ENCODE measurements around the gene L1CAM.

The L1CAM gene

DNA sequence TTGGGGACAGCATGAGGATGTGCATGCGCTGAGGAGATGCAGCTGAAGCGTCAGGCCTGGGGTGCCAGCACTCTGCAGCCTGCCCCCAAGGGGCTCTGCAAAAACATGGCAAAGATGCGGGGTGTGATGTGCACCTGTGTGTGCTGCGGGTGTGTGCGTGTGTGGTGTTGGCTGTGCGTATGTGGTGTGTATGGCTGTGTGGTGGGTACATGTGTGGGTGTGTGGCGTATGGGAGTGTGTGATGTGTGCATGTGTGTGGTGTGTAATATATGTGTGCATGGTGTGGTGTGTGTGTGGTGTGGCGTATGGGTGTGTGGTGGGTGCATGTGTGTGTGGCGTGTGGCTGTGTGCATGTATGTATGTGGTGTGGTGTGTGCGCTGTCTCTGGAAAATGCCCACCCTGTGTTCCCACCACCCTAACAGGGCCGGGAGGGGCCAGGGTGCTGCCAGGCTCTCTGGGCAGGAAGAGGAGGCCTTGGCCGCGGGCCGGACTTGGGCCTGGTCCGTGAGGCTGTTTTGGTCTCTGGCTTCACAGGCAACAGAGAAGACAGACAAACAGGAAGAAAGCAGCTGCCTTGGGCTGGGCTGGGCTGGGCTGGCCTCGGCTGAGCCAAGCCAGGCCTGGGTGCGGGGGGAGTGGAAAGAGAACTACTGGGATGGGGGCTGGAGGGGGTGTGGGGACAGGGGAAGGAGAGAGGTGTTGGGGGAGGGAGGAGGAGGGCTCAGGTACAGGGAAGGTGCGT is 17.4 kb upstream of the L1CAM start:
- Mint-ChIP-seq H3K27ac (peak overlapping the region; percentile 32), H3K4me3 (peak overlapping the region; percentile 42 to 75), H3K9me3 (no peaks in the 10 kb centered on the region), H3K4me1 (peaks cover 38 to 57% of the 10 kb centered on the region in 2 donors), H3K36me3 (peaks cover 0 to 7% of the 10 kb centered on the region in 2 donors), H3K27me3 (no peaks in the 10 kb centered on the region)
- peak; percentile 9 to 18 for ATAC-seq (replicated peaks)
- DNase-seq = no peak

DNA sequence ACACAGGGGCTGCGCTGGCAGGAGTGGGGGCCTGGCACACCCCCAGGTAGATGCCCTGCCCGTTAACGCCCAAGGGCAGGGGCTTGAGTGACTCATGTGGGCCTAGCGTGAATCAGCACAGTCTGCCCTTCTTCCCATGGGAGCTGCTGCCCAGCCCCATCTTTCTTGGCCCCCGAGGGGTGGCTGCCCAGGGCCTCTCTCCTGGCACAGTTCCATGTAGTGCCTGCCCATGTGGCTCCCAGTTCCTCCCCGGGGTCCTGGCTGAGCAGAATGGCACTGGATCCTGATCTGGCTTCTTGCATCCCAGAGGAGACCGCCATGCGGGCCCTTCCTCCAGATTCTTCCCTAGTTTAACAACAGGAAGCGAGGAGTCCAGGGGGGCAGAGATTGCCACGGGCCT is 16.4 kb upstream of the L1CAM start:
- ATAC-seq (replicated peaks) = no peak
- no peaks in the 10 kb centered on the region for H3K27me3 Mint-ChIP-seq
- no peak for DNase-seq
- H3K9me3 Mint-ChIP-seq = no peaks in the 10 kb centered on the region
- no peak overlapping the region for H3K4me3 Mint-ChIP-seq
- peaks cover 0 to 5% of the 10 kb centered on the region in 2 donors for H3K36me3 Mint-ChIP-seq
- H3K4me1 Mint-ChIP-seq = peaks cover 35 to 57% of the 10 kb centered on the region in 2 donors
- no peak overlapping the region for H3K27ac Mint-ChIP-seq

DNA sequence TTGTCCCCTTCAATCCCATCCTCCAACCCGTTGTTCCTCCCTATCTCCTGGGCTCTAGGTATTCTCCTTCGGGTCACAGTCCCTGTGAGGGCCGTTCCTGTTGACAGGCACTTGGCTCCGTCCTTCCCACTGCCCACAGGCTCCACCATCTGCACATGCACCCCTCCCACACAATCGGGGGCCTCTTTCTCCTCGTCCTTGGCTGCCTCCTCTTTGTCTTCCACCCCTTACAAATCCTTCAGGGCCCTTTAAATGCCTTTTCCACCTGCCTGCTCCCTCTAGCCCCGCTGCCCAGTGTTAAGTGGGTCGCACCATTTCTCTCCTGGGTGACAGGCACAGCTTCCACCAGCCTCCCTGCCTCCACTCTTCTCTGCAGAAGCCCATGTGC is 15.8 kb upstream of the L1CAM start:
- Mint-ChIP-seq H3K4me1 (peaks cover 35 to 52% of the 10 kb centered on the region in 2 donors), H3K4me3 (peak overlapping the region; percentile 29 to 37), H3K9me3 (no peaks in the 10 kb centered on the region), H3K27ac (peak overlapping the region; percentile 62), H3K27me3 (no peaks in the 10 kb centered on the region), H3K36me3 (peaks cover 0 to 5% of the 10 kb centered on the region in 2 donors)
- no peak for DNase-seq
- ATAC-seq (replicated peaks) = no peak

DNA sequence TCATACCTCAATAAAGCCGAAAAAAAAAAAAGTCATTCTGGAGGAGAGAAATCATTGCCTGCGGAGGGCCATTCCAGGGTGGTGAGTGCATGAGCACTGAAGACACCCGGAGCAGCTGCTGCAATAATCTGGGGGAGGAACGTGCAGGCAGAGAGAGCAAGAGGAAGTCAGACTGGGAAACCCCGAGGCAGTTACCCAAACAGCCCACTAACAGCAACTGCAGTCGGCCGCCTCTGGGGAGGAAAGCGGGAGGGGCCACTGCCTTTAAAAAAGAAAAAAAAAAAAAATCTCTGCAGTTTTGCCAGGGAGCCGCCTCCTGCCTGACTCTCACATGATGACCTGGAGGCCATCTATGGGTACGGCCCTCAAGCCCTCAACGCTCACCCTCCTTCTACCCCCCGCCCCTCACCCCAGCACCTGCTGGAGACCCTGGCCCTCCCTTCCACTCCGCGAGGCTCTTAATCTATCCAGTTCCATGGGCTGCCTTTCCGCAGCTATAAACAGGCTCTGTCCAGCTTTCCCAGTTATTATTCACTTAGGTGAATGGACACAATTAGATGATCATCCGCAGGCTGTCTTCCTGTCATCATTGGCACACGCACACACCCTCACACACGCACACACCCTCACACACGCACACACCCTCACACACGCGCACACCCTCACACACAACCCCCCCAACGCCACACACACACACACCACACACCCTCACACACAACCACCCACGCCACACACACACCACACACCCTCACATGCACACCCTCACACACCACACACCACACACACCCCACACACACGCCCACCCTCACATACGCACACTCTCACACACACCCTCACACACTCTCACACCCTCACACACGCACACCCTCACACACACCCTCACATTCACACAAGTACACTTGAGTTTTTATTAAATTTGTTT is 15.1 kb upstream of the L1CAM start:
- Mint-ChIP-seq H3K4me3 (peak overlapping the region; percentile 29 to 50), H3K4me1 (peaks cover 35 to 51% of the 10 kb centered on the region in 2 donors), H3K27me3 (no peaks in the 10 kb centered on the region), H3K27ac (peak overlapping the region; percentile 63), H3K9me3 (no peaks in the 10 kb centered on the region), H3K36me3 (peaks cover 0 to 4% of the 10 kb centered on the region in 2 donors)
- ATAC-seq (replicated peaks) (peak; percentile 87 to 89), DNase-seq (peak; percentile 74)

DNA sequence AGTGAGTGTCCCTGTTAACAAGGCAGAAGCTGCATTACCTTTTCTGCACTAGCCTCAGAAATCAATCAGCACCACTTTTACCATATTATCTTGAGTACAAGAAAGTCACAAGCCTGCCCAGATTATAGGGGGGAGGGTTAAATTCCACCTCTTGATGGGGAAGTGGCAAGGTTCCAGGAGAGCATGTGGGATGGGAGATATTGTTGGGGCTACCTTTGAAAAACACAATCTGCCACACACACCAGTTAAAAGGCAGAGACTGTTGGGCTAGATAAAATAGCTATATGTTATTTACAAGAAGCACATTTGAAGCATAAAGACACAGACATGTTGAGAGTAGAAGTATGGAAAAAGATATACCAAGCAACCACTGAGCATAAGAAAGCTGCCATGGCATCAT is 11.9 kb upstream of the L1CAM start:
- H3K27me3 Mint-ChIP-seq = peaks cover 0 to 10% of the 10 kb centered on the region in 2 donors
- DNase-seq (no peak), ATAC-seq (replicated peaks) (no peak)
- H3K27ac Mint-ChIP-seq = no peak overlapping the region
- H3K9me3 Mint-ChIP-seq = no peaks in the 10 kb centered on the region
- H3K4me3 Mint-ChIP-seq = no peak overlapping the region
- no peaks in the 10 kb centered on the region for H3K36me3 Mint-ChIP-seq
- H3K4me1 Mint-ChIP-seq = peaks cover 20 to 43% of the 10 kb centered on the region in 2 donors

DNA sequence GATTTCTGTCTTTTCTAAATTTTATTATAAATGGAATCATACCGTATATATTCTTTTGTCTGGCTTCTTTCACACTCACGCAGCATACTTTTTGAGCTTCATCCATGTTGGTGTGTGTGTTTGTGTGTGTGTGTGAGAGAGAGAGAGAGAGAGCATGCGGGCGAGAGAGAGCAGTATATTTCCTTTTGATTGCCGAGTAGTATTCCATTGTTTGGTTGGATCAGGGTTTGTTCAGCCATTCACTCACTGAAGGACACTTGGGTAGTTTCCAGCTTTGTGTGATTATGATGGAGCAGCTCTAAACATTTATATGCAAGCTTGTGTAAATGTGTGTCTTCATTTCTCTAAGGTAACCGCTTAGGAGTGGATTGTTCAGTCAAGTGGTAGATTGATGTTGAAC is 3.1 kb upstream of the L1CAM start:
- no peaks in the 10 kb centered on the region for H3K9me3 Mint-ChIP-seq

DNA sequence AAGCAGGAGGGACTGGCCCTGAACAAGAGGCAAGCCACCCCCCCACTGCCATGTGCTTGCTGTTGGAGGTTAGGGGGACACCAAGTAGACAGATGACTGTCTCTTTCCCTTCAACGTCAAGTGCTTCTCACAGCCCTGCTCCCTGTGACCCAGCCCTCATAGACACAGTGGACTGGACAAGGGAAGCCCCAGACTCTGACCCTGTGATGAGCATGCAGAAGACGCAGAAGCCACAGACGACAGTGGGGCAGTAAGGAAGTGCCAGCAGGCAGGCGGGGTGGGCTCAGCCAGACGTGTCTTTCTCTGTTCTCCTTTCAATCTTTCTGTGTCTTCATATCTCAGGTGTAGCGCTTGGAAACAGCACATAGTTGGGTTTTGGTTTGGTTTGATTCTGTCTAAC is 2.4 kb upstream of the L1CAM start:
- Mint-ChIP-seq H3K4me3 (peak overlapping the region in 1 of 2 donors; percentile 19), H3K27me3 (peaks cover 0 to 25% of the 10 kb centered on the region in 2 donors), H3K36me3 (no peaks in the 10 kb centered on the region), H3K27ac (peak overlapping the region; percentile 49), H3K9me3 (no peaks in the 10 kb centered on the region), H3K4me1 (peaks cover 23 to 42% of the 10 kb centered on the region in 2 donors)
- peak; percentile 98 for ATAC-seq (replicated peaks)
- peak; percentile 81 for DNase-seq

More for the DNA sequence above, 3.1 kb upstream of the L1CAM start:
- peaks cover 23 to 50% of the 10 kb centered on the region in 2 donors for H3K4me1 Mint-ChIP-seq
- H3K27ac Mint-ChIP-seq = no peak overlapping the region
- peaks cover 0 to 21% of the 10 kb centered on the region in 2 donors for H3K27me3 Mint-ChIP-seq
- no peak for DNase-seq
- H3K36me3 Mint-ChIP-seq = no peaks in the 10 kb centered on the region
- no peak for ATAC-seq (replicated peaks)
- no peak overlapping the region for H3K4me3 Mint-ChIP-seq

DNA sequence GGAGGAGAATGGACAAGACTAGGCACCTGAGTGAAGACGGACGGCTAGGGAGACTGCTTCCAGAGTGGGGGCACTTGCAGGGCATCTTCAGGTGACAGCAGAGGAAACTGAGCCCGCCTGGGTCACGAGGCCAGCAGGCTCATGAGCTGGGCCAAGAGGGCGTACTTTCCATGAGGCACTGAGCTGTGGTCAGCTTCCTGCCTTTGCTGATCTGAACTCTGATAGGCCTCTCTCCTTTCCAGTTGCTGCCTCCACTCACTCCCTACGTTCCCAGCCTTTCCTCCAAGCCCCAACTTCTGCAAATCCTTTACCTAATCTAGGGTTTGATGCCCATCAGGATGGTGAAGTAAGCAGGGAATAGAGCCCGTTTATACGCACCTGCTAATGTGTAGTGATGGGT is 1.4 kb upstream of the L1CAM start:
- no peak overlapping the region for H3K27ac Mint-ChIP-seq
- H3K27me3 Mint-ChIP-seq = peaks cover 9 to 23% of the 10 kb centered on the region in 2 donors
- H3K36me3 Mint-ChIP-seq = no peaks in the 10 kb centered on the region
- ATAC-seq (replicated peaks) = no peak
- peaks cover 23 to 33% of the 10 kb centered on the region in 2 donors for H3K4me1 Mint-ChIP-seq
- DNase-seq = no peak
- no peaks in the 10 kb centered on the region for H3K9me3 Mint-ChIP-seq
- H3K4me3 Mint-ChIP-seq = no peak overlapping the region

DNA sequence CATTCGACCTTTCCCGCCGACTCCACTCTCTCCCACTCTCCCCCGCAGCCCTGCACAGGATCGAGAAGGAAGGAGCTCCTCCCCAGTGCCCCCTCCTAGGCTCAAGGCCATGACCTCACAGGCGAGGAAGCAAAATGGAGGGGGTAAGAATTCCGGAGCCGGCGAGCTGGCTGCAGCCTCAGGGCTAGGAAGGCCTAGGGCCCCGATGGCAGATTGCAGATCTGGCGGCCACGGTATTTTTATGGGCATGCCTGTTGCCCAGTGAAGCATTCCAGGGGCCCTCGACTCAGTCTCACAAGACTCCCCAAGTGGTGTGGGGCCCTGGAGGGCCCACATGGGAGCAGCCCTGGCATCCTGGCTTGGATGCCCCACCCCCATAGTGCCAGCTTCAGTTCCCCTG is 942 bp upstream of the L1CAM start:
- DNase-seq = no peak
- peaks cover 26 to 28% of the 10 kb centered on the region in 2 donors for H3K4me1 Mint-ChIP-seq
- H3K9me3 Mint-ChIP-seq = no peaks in the 10 kb centered on the region
- H3K36me3 Mint-ChIP-seq = no peaks in the 10 kb centered on the region
- H3K4me3 Mint-ChIP-seq = peak overlapping the region in 1 of 2 donors; percentile 48
- peak overlapping the region; percentile 47 for H3K27ac Mint-ChIP-seq
- H3K27me3 Mint-ChIP-seq = peaks cover 13 to 21% of the 10 kb centered on the region in 2 donors
- ATAC-seq (replicated peaks) = no peak

DNA sequence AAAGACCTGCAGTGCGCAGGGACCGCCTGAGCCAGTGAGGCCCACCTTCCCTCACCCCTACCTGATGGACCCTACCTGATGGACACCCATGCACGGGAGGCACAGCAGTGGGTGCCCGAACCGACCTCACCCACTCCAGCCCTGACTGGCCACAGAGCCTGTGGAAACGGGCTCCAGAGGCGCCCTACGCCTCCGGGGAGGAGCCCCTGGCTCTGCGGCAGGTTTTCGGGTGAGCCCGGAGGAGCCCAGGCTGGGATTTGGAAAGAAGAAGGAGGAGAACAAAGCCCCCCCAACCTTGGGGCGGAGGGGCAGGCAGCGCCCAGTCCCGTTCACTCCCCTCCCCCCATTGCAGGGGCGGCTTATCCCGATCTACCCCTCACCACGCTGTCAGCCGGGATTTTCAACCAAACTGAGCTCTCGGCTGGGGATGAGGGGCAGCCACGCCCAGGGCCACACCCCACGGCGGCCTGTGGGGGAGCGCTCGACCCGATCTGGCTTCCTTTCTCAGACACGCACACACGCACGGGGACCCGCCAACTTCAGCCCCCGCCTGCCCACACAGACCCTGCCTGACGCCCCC is 675 bp downstream of the L1CAM start:
- Mint-ChIP-seq H3K27me3 (peaks cover 13 to 20% of the 10 kb centered on the region in 2 donors), H3K27ac (no peak overlapping the region), H3K9me3 (no peaks in the 10 kb centered on the region), H3K4me1 (peaks cover 26 to 28% of the 10 kb centered on the region in 2 donors), H3K36me3 (no peaks in the 10 kb centered on the region), H3K4me3 (peak overlapping the region; percentile 57 to 58)
- no peak for ATAC-seq (replicated peaks)
- no peak for DNase-seq

DNA sequence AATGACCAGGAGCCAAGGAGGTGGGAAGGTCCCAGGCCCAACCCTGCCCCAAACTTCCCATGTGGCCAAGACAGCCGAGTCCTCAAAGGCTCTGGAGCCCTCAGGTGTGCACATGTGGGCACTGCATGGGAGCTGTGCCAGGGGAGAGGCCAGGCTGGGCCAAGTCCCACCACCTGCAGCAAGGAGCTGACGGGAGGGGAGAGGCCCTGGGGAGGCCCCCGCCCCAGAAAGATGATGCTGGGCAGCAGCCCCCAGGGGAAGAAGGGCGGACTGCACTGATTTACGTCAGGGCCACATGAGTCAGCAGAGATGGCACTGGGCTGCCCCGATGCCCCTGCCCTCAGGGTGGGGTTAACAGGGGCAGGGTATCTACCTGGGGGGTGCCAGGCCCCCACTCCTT is 1.4 kb downstream of the L1CAM start:
- H3K9me3 Mint-ChIP-seq = no peaks in the 10 kb centered on the region
- H3K4me1 Mint-ChIP-seq = peaks cover 28 to 29% of the 10 kb centered on the region in 2 donors
- H3K36me3 Mint-ChIP-seq = no peaks in the 10 kb centered on the region
- DNase-seq = no peak
- peak overlapping the region in 1 of 2 donors; percentile 58 for H3K4me3 Mint-ChIP-seq
- H3K27me3 Mint-ChIP-seq = peaks cover 13 to 25% of the 10 kb centered on the region in 2 donors
- no peak for ATAC-seq (replicated peaks)
- H3K27ac Mint-ChIP-seq = no peak overlapping the region

DNA sequence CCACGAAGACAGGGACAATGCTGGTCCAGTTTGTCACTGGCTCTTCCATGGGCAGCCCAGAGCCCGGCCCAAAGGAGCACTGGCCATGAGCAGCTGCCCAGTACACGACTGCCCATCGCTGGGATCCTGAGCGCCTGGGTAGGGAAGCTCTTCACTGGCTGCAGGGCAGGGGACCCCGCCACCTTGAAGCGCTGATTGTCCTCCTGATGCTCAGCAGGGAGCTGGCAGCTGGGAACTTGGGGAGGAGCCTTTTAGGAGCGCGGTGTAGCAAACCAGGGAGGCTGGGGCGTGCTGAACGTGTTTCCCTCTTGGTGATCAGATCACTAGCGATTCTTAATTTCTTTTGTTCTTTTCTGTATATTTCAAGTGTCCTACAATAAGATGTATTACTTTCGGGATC is 1.8 kb downstream of the L1CAM start:
- Mint-ChIP-seq H3K36me3 (no peaks in the 10 kb centered on the region), H3K27ac (no peak overlapping the region), H3K27me3 (peaks cover 17 to 29% of the 10 kb centered on the region in 2 donors), H3K4me3 (no peak overlapping the region), H3K4me1 (peaks cover 31 to 34% of the 10 kb centered on the region in 2 donors), H3K9me3 (no peaks in the 10 kb centered on the region)
- DNase-seq (no peak), ATAC-seq (replicated peaks) (no peak)

DNA sequence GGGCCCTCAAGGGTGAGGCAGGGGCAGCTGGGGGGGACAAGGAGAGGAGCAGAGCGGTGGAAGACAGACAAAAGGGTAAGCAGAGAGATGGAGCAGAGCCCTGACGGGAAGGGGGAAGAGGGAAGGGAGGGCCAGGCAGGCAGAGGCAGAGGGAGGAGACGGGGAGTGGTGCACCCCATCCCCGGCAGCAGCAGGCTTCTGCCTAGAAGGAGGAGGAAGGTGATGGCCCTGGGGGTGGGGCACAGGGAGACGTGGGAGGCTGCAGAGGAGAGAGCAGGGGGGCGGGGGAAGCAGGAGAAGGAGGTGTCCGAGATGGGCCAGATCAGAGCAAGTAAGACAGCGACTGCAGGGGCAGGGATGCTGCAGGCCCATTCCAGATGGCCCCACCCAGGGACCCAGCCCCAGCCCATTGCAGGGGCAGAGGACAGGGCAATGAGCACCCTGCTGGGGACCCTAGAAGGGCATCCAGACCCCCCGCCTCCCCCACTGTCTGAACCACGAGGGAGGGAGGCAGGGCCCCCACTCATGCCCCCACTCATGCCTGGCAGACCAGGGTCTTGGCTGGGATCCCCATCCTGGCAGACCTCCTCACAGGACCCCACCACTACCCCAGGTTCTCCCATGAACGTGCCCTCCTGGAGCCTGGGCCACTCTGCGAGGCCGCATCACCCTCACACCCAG is 2.7 kb downstream of the L1CAM start:
- no peak for DNase-seq
- H3K4me3 Mint-ChIP-seq = no peak overlapping the region
- no peaks in the 10 kb centered on the region for H3K36me3 Mint-ChIP-seq
- no peak for ATAC-seq (replicated peaks)
- H3K27me3 Mint-ChIP-seq = peaks cover 25 to 35% of the 10 kb centered on the region in 2 donors
- H3K27ac Mint-ChIP-seq = no peak overlapping the region
- H3K4me1 Mint-ChIP-seq = peaks cover 32 to 38% of the 10 kb centered on the region in 2 donors
- H3K9me3 Mint-ChIP-seq = no peaks in the 10 kb centered on the region

DNA sequence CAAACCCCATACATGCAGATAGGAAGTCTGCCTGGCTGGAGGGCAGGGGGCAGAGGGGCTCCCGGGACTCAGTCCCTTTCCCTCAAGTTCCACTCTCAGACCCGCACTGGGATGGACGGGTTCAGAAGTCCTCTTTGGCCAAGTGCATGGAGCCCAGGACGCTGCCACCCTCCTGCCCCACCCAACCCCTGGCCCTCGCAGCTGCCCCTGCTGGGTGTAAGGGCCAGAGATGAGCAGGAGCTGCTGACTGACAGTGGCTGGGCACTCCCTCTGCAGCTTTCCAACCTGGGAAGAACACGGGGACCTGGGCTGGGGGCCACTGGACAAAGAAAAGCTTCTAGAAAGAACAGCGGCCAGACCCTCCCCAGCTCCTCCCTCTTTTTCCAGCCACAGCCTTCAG is 3.4 kb downstream of the L1CAM start:
- H3K27me3 Mint-ChIP-seq = peaks cover 33 to 43% of the 10 kb centered on the region in 2 donors
- H3K4me3 Mint-ChIP-seq = no peak overlapping the region
- H3K36me3 Mint-ChIP-seq = no peaks in the 10 kb centered on the region
- peaks cover 31 to 37% of the 10 kb centered on the region in 2 donors for H3K4me1 Mint-ChIP-seq
- DNase-seq (no peak), ATAC-seq (replicated peaks) (no peak)
- no peak overlapping the region for H3K27ac Mint-ChIP-seq
- no peaks in the 10 kb centered on the region for H3K9me3 Mint-ChIP-seq
